ENCODE measurements around the gene PRKAB2.

GRCh38 chr1:147202576-147202975, 30.3 kb upstream of the PRKAB2 start:
- TF ChIP-seq POLR2A (IDR thresholded peaks at IDR 0.05; ENCODE audit: low read depth, low read length) (no peak), TAF1 (IDR thresholded peaks at IDR 0.05; ENCODE audit: borderline replicate concordance, low read depth, low read length) (no peak), POLR2AphosphoS5 (IDR thresholded peaks at IDR 0.05; ENCODE audit: low read depth, low read length) (no peak)
